ENCODE data around the gene ADCY5.

ADCY5 gene

GRCh38 chr3:123337948-123338619 lies 110.8 kb downstream of the ADCY5 start:
- DNase-seq: no peak

- no peak for DNase-seq
Observed at GRCh38 chr3:123337226-123337625, 111.7 kb downstream of the ADCY5 start.

- DNase-seq: no peak
Observed at GRCh38 chr3:123336441-123336851, 112.4 kb downstream of the ADCY5 start.

GRCh38 chr3:123336001-123336400 lies 112.9 kb downstream of the ADCY5 start:
- no peak for DNase-seq

GRCh38 chr3:123335007-123335670 lies 113.8 kb downstream of the ADCY5 start:
- DNase-seq: no peak

- no peak for DNase-seq
Observed at GRCh38 chr3:123334056-123334455, 114.8 kb downstream of the ADCY5 start.

GRCh38 chr3:123333401-123333800 lies 115.5 kb downstream of the ADCY5 start:
- DNase-seq: no peak

- no peak for DNase-seq
Observed at GRCh38 chr3:123332124-123332641, 116.7 kb downstream of the ADCY5 start.

- no peak for DNase-seq
Observed at GRCh38 chr3:123331651-123332050, 117.2 kb downstream of the ADCY5 start.

- DNase-seq: no peak
Observed at GRCh38 chr3:123331006-123331405, 117.9 kb downstream of the ADCY5 start.

- no peak for DNase-seq
Observed at GRCh38 chr3:123330441-123330991, 118.4 kb downstream of the ADCY5 start.

GRCh38 chr3:123329636-123330340 lies 119.1 kb downstream of the ADCY5 start:
- no peak for DNase-seq

- peak; percentile 81 for DNase-seq
Observed at GRCh38 chr3:123328851-123329635, 119.8 kb downstream of the ADCY5 start.

GRCh38 chr3:123327956-123328850 lies 120.7 kb downstream of the ADCY5 start:
- no peak for DNase-seq

GRCh38 chr3:123327480-123327879 lies 121.4 kb downstream of the ADCY5 start:
- DNase-seq: no peak

GRCh38 chr3:123326531-123326930 lies 122.4 kb downstream of the ADCY5 start:
- DNase-seq: no peak

- no peak for DNase-seq
Observed at GRCh38 chr3:123325766-123326256, 123.1 kb downstream of the ADCY5 start.

GRCh38 chr3:123324880-123325765 lies 123.8 kb downstream of the ADCY5 start:
- DNase-seq: no peak

- DNase-seq: no peak
Observed at GRCh38 chr3:123323781-123324180, 125.1 kb downstream of the ADCY5 start.

- DNase-seq: no peak
Observed at GRCh38 chr3:123322866-123323265, 126.0 kb downstream of the ADCY5 start.
